IPS-18c (cell line): ENCODE results near the gene LUC7L3.

Experiments used
- H3K4me3 ChIP-seq: 2 replicates; pipeline ENCODE4 v1.7.0; 2013; ENCODE audit warnings: low read depth, mild to moderate bottlenecking, low read length, moderate library complexity; ENCODE audit not compliant: insufficient read depth
- H3K9me3 ChIP-seq: one replicate; pipeline ENCODE4 v1.6.1; 2013; ENCODE audit warnings: mild to moderate bottlenecking, low read length, moderate library complexity; ENCODE audit not compliant: control insufficient read depth, insufficient read depth

LUC7L3 gene

DNA sequence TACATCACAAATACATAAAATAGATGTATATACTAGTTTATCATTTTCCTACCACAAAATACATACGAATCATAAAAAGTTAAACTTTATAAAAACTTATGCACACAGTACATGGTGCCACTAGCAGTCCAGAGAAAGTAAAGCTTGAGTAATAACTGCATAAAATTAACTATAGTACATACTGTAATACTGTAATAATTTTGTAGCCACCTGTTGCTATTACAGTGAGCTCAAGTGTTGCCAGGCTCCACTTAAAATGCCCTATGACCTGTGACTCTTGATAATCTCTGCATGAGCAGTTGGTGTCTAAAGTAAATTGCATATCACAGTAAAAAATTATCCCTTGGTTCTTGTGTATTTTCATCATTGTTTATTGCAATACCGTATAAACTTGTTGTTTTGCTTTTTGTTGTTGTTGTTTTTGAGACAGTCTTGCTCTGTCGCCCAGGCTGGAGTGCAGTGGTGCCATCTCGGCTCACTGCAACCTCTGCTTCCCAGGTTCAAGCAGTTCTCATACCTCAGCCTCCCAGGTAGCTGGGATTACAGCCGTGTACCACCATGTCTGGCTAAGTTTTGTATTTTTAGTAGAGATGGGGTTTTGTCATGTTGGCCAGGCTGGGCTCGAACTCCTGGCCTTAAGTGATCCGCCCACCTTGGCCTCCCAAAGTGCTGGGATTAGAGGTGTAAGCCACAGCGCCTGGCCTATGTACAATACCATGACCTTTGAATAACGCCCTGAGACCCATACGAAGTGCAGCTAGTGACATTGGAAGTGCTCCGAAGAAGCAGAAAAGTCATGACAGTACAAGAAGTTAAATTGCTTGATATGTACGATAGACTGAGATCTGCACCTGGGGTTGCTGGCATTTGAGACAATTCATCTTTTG, 6.6 kb downstream of the LUC7L3 start:
- H3K9me3 ChIP-seq: no peaks in the 10 kb centered on the region
- H3K4me3 ChIP-seq: no peak overlapping the region

DNA sequence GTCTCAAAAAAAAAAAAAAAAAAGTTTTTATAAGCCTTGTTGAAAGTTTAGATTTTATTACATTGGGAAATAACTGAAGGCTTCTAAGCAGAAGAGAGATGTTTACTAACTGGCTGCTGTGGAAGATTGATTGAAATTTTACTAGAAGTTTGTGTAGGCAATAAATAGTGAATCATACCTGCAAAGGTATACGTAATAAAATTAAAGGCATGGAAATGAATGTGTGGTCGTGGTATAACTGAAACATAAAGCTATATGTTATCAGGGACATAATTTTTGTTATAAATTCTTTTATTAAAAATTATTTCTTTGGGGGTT, 8.7 kb downstream of the LUC7L3 start:
- Histone ChIP-seq H3K9me3 (peaks cover 2% of the 10 kb centered on the region), H3K4me3 (no peak overlapping the region)

DNA sequence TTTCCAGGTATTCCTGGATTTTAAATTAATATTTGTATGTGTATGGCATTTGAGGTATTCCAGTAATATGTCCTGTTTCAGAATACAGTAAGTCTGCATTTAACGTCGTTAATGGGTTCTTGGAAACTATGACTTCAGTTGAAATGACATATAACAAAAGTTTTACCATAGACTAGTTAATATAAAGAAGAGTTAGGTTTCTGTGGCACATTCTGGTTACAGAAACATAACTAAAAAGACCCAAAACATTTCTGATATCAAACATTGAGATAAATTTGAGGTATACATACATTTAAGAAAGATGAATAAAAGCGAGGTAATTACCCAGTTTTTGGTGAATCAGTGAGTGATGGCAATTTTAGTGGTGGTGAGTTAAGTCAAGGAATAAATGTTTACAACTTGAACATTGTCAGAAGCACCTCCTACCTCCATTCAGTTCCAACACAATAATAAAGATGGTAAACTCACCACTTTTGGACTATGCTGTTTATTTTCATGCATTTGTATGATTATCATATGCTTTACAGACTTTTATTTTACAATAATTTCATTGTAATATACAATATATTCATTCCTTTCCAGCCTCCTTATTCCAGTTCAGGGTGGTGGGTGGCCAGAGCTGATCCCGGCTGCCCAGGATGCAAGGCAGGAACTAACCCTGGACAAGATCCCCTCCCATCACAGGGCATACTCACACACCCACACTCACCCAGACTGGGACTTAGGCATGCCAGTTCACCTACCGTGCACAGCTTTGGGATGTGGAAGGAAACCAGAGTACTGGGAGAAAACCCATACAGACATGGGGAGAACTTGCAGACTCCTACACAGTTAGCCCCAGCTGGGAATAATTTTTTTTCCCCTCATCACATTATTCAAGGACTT, 9.7 kb downstream of the LUC7L3 start:
- H3K4me3 ChIP-seq: no peak overlapping the region
- H3K9me3 ChIP-seq: peaks cover 2% of the 10 kb centered on the region

DNA sequence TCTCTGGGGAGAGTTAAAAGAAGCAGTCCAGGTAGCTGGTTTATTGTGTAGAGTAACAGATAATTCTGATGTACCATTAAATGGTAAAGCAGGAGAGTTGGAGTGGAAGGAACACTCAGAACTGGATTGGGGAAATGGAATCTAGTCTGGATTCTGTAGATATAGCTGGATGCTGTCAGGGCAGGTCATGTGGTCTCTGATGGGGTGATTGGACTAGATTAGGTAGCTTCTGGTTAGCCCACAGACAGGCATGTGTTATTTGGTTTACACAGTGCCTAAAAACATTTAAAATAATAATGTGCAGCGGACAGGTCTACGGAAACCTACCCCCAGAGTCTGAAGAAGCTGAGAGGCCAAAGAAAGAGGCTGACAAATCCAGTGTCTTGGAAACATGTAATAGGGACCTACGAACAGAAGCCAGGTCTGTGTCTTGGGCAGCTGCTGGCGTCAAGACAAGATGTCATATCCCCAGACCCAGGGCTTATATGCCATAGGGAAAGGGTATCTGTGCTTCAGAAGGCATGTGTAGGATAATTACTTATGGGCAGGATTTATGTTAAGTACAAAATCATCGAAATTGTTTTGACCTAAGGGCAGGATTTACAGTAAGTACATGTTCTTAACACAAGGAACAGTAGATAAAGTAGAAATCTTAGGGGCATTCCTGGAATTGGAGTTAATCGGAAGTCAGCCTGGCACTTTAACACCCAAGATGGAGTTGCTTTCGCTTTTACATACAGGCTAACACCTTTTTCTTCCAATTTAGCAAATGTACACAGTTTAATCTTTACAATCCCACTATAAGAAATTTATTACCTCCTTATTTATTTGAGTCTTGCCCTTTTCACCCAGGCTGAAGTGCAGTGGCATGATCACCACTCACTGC, 12.4 kb downstream of the LUC7L3 start:
- peaks cover 2% of the 10 kb centered on the region for H3K9me3 ChIP-seq
- no peak overlapping the region for H3K4me3 ChIP-seq

DNA sequence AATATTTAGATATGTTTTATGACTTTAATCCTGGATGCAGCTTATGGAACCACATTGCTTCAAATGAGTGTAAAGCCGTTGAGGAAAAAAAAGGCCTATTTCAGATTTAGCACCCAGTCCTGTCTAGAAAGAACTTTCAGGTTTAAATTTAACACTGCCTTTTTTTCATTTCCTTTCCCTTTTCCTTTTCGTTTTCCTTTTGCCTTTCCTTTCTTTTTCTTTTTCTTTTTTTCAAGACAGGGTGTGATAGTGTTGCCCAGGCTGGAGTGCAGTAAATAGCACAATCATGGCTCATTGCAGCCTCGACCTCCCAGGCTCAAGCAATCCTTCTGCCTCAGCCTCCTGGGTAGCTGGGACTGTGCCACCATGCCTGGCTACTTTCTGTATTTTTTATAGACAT, 15.9 kb downstream of the LUC7L3 start:
- H3K4me3 ChIP-seq: no peak overlapping the region

DNA sequence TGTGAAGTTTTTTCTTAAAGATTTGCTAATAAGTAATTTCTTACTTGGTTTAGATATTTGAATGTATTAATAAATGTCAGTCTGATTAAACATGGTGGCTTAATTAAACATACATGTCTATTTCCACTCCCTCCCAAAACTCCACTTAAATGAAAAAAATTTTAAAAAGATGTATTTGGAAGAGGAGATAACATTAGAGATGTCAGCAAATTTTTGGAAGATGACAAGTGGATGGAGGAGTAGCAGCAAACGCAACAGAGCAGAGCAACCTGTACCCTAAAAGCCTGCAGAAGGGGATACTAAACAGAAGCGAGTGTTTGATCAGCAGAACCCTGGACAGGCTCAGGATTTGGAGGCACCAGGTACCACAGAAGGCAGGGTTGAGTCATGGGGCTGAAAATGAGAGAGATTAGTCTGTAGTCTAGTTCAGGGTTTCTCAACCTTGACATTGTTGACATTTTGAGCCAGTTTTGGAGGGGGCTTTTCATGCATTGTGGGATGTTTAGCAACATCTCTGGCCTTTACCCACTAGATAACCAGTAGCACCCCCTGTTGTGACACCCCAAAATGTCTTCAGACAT, 17.8 kb downstream of the LUC7L3 start:
- Histone ChIP-seq H3K9me3 (no peaks in the 10 kb centered on the region), H3K4me3 (no peak overlapping the region)

More for the DNA sequence above, 15.9 kb downstream of the LUC7L3 start:
- H3K9me3 ChIP-seq: peaks cover 2% of the 10 kb centered on the region

DNA sequence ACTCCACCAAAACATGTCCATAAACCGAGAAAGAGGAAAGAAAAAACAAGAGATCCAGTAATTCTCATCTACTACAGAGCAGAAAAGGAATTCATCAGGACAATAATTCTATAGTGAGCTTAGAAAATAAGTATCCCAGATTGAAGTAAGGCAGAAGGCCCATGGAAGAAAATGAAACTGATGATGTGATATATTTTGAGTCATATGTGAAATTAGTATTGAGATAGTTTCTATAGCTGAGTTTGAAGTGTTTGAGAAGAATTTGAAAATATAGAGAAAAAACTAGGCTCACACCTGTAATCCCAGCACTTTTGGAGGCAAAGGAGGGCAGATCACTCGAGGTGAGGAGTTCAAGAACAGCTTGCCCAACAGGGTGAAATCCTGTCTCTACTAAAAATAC, 19.7 kb downstream of the LUC7L3 start:
- Histone ChIP-seq H3K4me3 (no peak overlapping the region), H3K9me3 (no peaks in the 10 kb centered on the region)

DNA sequence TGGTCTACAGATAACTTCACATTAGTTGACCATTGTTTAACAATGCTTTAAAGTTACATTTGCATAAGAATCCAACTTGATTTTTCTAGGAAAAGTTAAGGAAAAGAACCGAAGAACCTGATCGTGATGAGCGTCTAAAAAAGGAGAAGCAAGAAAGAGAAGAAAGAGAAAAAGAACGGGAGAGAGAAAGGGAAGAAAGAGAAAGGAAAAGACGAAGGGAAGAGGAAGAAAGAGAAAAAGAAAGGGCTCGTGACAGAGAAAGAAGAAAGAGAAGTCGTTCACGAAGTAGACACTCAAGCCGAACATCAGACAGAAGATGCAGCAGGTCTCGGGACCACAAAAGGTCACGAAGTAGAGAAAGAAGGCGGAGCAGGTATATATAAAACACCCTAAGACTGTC, 26.2 kb downstream of the LUC7L3 start:
- Histone ChIP-seq H3K9me3 (no peaks in the 10 kb centered on the region), H3K4me3 (no peak overlapping the region)

DNA sequence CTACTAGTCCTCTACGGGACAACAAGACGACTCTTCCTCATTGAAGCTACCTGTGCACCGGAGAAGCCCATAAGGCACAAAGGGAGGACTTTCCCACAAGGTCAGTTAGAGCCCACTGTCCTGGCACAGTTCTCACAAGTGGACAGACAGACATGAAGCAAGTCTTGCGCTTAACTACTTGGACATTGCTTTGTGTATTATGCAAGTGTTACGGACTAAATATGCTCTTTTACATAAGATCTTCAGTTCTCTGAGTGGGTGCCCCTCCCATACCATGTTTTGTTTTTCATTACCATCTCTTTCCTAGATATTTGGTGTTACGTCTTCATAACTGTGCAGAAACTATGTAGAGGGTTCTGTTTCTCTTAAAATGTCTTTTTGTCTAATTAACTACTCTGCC, 29.8 kb downstream of the LUC7L3 start:
- Histone ChIP-seq H3K4me3 (no peak overlapping the region), H3K9me3 (no peaks in the 10 kb centered on the region)

DNA sequence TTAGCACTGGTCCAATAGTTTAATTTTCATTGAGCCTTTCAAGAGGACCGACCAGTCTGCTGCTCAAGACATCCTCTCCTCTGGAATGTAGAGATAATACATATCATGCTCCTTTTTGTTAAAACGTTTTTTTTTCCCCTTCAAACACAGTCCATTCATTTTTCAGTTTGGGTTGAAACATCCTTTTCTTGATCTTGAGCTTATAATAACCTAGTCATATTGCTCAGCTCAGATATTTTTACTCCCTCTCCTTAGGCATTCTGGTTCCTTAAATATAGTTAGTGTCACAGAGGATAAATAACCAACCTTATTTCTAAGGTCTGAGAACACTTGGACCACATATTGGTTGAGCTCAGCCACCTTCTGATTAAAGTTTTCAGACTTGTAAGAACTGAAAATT, 35.1 kb downstream of the LUC7L3 start:
- no peaks in the 10 kb centered on the region for H3K9me3 ChIP-seq

DNA sequence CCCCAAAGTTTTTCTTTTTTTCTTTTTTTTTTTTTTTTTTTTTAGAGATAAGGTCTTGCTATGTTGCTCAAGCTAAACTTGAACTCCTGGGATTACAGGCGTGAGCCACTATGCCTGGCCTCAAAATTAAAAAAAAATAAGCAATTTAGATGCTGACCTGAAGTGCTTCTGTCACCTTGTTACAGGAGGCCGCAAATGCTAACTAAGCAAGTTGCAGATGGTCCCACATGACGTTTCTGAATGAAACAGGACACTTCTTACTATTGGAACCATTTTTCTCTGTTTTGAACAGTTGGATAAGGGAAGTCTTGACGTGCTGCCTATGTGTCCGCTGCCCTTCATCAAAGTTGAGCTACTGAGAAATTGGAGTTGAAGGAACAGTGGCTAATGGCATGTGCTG, 39.1 kb downstream of the LUC7L3 start:
- Histone ChIP-seq H3K4me3 (no peak overlapping the region), H3K9me3 (no peaks in the 10 kb centered on the region)

More for the DNA sequence above, 35.1 kb downstream of the LUC7L3 start:
- H3K4me3 ChIP-seq: no peak overlapping the region

DNA sequence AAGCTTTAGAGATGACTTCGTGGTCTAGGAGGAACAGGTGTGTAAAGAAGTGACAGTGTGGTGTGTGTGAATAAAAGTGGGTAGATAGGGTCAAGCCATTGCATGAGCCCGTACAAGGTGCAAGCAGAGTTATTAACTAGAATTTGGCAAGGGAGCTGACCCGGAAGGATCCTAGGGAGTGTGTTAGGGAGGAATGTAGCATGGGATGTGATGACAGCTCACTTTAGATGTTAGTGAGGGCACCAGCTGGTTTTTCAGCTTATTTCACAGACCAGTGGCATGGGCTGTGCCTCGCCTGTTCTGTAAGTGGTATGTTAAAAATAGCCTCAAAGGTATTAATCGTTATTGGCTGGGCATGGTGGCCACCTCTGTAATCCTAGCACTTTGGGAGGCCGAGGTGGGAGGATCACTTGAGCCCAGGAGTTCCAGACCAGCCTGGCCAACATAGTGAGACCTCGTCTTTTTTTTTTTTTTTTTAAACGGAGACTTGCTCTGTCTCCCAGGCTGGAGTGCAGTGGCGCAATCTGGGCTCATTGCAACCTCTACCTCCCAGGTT, 39.7 kb downstream of the LUC7L3 start:
- Histone ChIP-seq H3K4me3 (no peak overlapping the region), H3K9me3 (no peaks in the 10 kb centered on the region)

DNA sequence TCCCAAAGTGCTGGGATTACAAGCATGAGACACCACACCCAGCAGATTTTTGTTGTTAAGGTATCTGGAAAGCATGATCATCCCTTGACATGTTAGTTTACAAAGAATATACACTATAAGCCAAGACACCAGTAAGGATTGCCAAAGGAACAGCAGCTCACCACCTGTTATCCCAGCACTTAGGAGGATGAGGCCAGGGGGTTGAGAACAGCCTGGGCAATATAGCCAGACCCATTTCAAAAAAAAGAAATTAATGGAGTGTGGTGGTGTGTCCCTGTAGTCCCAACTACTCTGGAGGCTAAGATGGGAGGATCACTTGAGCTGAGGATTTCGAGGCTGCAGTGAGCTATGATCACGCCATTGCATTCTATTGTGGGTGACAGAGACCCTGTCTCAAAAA, 42.8 kb downstream of the LUC7L3 start:
- no peak overlapping the region for H3K4me3 ChIP-seq
- no peaks in the 10 kb centered on the region for H3K9me3 ChIP-seq

DNA sequence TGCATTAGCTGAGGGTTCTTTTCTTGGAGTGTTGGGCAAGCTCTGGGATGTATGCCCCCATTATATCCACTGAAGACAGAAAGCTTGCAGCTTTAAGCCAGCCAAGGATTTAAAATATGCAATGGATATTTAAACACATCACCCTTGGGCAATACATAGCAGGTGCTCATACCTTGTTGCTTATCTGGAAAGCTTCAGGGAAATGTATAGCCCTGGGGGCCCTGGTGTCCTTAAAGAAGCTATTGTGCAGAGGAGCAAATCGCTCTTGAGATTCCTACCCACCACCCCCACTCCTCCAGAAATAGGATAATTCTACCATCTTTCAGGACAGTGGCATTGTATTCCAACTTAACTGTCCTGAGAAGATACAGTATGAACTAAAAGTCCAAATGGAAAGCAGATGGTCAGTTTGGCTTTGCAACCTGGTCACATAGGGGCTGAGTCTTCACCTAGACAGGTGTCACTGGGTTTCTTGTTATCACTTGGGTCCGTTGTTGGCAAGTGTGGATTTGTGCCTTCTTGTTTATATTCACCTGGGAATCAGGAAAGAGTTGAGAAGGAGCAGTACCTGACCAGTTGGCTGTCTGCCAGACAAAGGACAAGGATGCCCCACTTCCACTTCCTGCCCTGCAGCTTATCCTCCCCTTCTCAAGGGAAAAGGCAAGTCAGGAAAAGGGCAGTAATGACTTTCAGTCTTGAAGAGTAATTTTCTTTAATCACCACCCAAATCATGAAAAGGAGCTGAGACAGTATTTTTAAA, 44.5 kb downstream of the LUC7L3 start:
- Histone ChIP-seq H3K4me3 (no peak overlapping the region), H3K9me3 (no peaks in the 10 kb centered on the region)

DNA sequence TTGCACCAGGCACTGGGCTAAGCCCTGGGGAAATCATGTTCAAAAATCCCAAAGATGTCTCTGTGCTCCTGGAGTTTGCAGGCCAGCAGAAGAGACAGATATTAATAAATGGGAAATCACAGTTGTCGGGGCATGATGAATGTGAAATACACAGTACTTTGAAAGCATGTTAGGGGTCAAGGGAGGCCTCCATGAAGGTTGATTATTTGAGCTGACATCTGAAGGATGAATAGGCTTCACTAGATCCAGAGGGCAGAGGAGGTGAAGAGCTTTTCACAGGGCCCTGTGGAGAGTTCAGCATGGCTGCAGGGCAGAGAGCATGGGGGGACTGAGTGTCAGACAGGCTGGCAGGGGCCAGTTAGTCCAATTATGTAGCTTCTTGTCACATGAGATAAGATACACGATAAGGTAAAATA, 45.3 kb downstream of the LUC7L3 start:
- no peaks in the 10 kb centered on the region for H3K9me3 ChIP-seq
- H3K4me3 ChIP-seq: no peak overlapping the region
